Kidney (tissue), 14 donors: ENCODE data around the gene DSCAM. TPM values are rescaled to one million over a fixed set of nuclear protein-coding genes. Genes with fewer than 3 reads are reported as not detected.

ENCODE experiments used
- DNase-seq, 5 donors: peaks; one replicate each; pipeline ENCODE4 v3.0.0-alpha.2; 2013 to 2020
- FAIRE-seq: peaks from 2 replicates; lab custom pipeline; 2012; peaks lifted over from hg19 to GRCh38; lab: Jason Lieb, UNC
- H3K27ac ChIP-seq, 2 donors: one replicate each; pipeline ENCODE4 v1.7.0; 2013; ENCODE audit warnings: low read depth in 2 of 2, low read length in 2 of 2, inconsistent platforms in 1 of 2
- H3K27me3 ChIP-seq: one replicate; pipeline ENCODE4 v1.7.1; 2013; ENCODE audit warnings: low read length, inconsistent platforms; ENCODE audit not compliant: control insufficient read depth, insufficient read depth
- H3K36me3 ChIP-seq, 3 donors: one replicate each; pipeline versions ENCODE4 v1.7.0 to v1.7.1; 2013; ENCODE audit warnings: low read length in 3 of 3, control low read depth in 1 of 3, inconsistent platforms in 1 of 3; ENCODE audit not compliant: insufficient read depth in 3 of 3, control insufficient read depth in 2 of 3
- H3K4me1 ChIP-seq, 3 donors: one replicate each; pipeline versions ENCODE4 v1.7.0 to v1.7.1; 2013; ENCODE audit warnings: low read length in 3 of 3, inconsistent platforms in 1 of 3, low read depth in 1 of 3; ENCODE audit not compliant: control insufficient read depth in 2 of 3, insufficient read depth in 2 of 3
- H3K4me3 ChIP-seq, 3 donors: one replicate each; pipeline versions ENCODE4 v1.7.0 to v1.8.1; 2013; ENCODE audit warnings: low read length in 3 of 3, control low read depth in 1 of 3, inconsistent platforms in 1 of 3
- H3K9ac ChIP-seq, 3 donors: one replicate each; pipeline versions ENCODE4 v1.7.0 to v1.7.1; 2013; ENCODE audit warnings: low read length in 3 of 3, control low read depth in 1 of 3, inconsistent platforms in 1 of 3
- H3K9me3 ChIP-seq, 3 donors: one replicate each; pipeline versions ENCODE4 v1.7.0 to v1.7.1; 2013; ENCODE audit warnings: low read length in 3 of 3, control low read depth in 1 of 3, inconsistent platforms in 1 of 3; ENCODE audit not compliant: control insufficient read depth in 2 of 3, insufficient read depth in 1 of 3
- intact Hi-C: fragments of 100-400 bp; cut with DNase I; formaldehyde crosslinking; loops from one replicate; pipeline ENCODE4 v1.11.1; 2022
- polyA plus RNA-seq: library from polyadenylated mRNA; stranded (reverse); fragments of 350-450 nt; fragmentation: Illumina TruSeq; extraction: RNeasy Lipid Tissue Mini Kit (QIAGEN cat#74804); gene quantifications from one replicate; pipeline ENCODE4 v1.2.3, GENCODE V29; 2014; ENCODE audit warnings: low read depth, low replicate concordance; ENCODE audit not compliant: insufficient read depth
- total RNA-seq: library from RNA; stranded (reverse); fragmentation: NEBNext Ultra II Directional; extraction: Animal tissue kit (Norgen Biotek cat#: 25700); gene quantifications from one replicate; pipeline ENCODE4 v1.2.1, GENCODE V29; 2021
- TF ChIP-seq, protein P1 (sequence below): IDR thresholded peaks from 3 replicates; pipeline ENCODE4 v1.5.1; 2012; ENCODE audit warnings: mild to moderate bottlenecking, moderate library complexity, borderline replicate concordance; ENCODE audit not compliant: insufficient read depth; ENCODE audit errors: extremely low read depth
- donor health status: control.
- donor health status: control.
- donor health status: control.
- donor health status: control.
- donor health status: control.
- donor health status: DM: yes; HTN: yes; CAD: no.
- donor health status: Normal renal cell carcinoma (clear cell type).

The DSCAM gene
- total and polyA plus RNA-seq, 2 donors from 2014 or later: not detected

DNA sequence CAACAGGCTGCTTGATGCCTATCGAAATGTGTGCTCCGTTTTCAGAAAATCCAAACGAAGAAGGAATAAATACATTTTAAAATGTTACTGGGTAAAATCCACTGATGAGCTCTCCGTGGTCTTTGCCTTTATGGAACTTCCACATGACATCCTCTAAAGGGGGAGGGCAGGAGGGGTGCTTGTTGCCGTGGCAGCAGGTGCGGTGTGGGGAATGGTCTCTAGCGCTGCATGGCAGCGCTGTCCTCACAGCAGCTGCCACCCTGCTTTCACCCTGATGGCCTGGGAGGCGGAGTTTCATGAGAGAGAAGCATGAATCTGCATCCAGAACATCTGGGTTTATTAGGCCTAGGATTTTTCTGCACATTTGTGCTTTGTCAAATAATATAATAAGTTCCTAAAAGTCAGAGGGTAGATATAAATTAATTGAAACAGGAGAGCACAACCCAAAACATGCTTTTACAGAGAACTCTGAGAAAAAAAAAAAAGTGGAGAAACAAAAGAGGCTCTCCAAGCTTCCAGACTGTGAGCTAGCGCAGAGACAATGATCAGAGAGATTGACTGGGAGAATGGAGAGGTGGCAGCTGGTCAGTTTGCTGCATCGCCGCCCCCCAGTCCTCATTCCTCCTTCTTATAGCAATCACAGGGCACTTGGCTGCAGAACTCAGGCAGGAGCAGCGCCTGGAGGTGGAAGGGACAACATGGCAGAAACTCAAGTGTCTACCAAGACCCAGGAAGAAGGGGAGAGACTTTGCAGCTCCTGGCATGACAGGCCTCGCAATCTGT, 228.6 kb downstream of the DSCAM start:
- Histone ChIP-seq H3K4me1 (no peaks in the 10 kb centered on the region), H3K9ac (no peak overlapping the region), H3K27me3 (no peaks in the 10 kb centered on the region), H3K27ac (no peak overlapping the region), H3K9me3 (no peaks in the 10 kb centered on the region), H3K4me3 (no peak overlapping the region), H3K36me3 (no peaks in the 10 kb centered on the region)
- intact Hi-C loops: no loop called here
- DNase-seq: no peak
- TF ChIP-seq, protein P1, sequence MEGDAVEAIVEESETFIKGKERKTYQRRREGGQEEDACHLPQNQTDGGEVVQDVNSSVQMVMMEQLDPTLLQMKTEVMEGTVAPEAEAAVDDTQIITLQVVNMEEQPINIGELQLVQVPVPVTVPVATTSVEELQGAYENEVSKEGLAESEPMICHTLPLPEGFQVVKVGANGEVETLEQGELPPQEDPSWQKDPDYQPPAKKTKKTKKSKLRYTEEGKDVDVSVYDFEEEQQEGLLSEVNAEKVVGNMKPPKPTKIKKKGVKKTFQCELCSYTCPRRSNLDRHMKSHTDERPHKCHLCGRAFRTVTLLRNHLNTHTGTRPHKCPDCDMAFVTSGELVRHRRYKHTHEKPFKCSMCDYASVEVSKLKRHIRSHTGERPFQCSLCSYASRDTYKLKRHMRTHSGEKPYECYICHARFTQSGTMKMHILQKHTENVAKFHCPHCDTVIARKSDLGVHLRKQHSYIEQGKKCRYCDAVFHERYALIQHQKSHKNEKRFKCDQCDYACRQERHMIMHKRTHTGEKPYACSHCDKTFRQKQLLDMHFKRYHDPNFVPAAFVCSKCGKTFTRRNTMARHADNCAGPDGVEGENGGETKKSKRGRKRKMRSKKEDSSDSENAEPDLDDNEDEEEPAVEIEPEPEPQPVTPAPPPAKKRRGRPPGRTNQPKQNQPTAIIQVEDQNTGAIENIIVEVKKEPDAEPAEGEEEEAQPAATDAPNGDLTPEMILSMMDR: no peak
- no peak for FAIRE-seq

DNA sequence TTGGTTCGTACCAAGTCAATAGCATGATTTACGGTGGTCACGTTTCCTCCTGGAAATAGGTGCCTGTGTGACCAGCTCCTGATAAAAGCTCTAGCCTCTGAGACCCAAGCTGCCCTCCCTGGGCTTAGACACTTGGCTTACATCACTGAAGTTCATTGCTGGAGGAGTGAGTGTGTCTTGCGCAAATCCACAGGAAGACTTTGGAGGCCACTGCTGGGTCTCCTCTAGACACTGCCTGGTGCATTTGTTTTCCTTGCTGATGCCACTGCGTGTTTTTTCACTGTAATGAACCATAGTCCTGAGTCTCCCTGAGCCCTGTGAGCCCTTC, 230.6 kb downstream of the DSCAM start:
- intact Hi-C loops: no loop called here
- Histone ChIP-seq H3K27ac (no peak overlapping the region), H3K36me3 (no peaks in the 10 kb centered on the region), H3K4me3 (no peak overlapping the region), H3K9ac (no peak overlapping the region), H3K27me3 (no peaks in the 10 kb centered on the region), H3K4me1 (no peaks in the 10 kb centered on the region), H3K9me3 (no peaks in the 10 kb centered on the region)
- DNase-seq: peak in 1 of 5 donors; percentile 8
- TF ChIP-seq, protein P1: no peak
- FAIRE-seq: no peak

DNA sequence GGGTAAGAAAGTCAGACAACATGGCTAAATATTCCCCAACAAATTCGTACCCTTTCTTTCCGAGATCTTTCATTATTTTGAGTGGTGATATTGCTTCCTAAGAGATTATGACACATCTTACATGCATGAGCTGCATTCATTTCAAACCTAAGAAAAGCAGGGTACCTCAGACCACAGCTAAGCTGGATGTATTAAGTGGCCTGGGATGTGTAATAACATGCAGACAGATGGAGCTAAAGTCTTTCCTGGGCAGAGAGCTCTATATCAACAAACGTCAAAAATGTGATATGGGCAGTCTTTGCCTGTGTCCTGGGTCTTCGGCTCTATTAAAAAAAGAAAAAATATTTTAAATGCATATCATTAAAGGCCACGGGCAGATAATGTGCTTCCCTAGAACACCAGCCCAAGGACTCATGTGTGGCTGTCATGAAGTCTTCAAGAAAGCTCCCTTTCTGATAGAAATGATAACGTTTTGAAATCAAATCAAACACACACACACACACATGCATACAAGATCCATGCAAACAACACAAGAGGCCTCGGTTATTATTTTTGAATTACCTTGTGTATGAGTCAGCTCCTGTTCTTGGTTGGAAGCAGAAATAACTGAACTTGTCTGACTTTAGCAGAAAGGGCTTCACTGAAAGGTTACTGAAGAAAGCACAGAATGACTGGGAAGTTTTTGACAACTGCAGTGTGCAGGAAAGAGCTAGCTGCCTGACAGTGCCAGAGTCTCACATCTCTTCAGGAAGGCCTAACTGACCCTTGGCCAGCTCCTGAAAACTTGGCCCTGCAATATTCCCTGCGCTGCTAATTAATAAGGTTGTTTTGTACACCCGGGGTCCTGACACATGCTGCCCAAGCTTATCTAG, 231.2 kb downstream of the DSCAM start:
- TF ChIP-seq, protein P1: no peak
- no peak overlapping the region for H3K4me3 ChIP-seq
- DNase-seq: peak in 1 of 5 donors; percentile 4
- no peak for FAIRE-seq
- H3K9ac ChIP-seq: no peak overlapping the region
- intact Hi-C loops: no loop called here
- no peaks in the 10 kb centered on the region for H3K4me1 ChIP-seq
- no peaks in the 10 kb centered on the region for H3K9me3 ChIP-seq
- no peak overlapping the region for H3K27ac ChIP-seq
- H3K36me3 ChIP-seq: no peaks in the 10 kb centered on the region
- no peaks in the 10 kb centered on the region for H3K27me3 ChIP-seq
